GM23338 (cell line): Measurements from ENCODE around the gene PRKCD. TPM values are rescaled to one million over a fixed set of nuclear protein-coding genes. Genes with fewer than 3 reads are reported as not detected.

ENCODE experiments used
- ATAC-seq: fragments of 200-7000 bp; cut with Tn5 transposase; 3 replicates; pipeline ENCODE4 v1.9.1; 2020
- DNase-seq: peaks from one replicate; pipeline ENCODE4 v3.0.0-alpha.2; 2015; ENCODE audit warnings: low spot score
- H2AFZ ChIP-seq: fragments of 200-600 bp; sonication (generic); 2 replicates; pipeline ENCODE4 v1.8.0; 2016; ENCODE audit warnings: antibody characterized with exemption, mild to moderate bottlenecking, moderate library complexity
- H3F3A ChIP-seq: fragments of 200-600 bp; sonication (generic); replicated peaks from 2 replicates; pipeline ENCODE4 v1.8.0; 2017; ENCODE audit warnings: antibody characterized with exemption, mixed run types, low read depth
- H3K27ac ChIP-seq: fragments of 200-600 bp; sonication (generic); 2 replicates; pipeline ENCODE4 v1.6.1; 2016; ENCODE audit warnings: low read depth
- H3K27me3 ChIP-seq: fragments of 200-600 bp; sonication (generic); 2 replicates; pipeline ENCODE4 v1.8.0; 2016; ENCODE audit warnings: mild to moderate bottlenecking, mixed run types, moderate library complexity; ENCODE audit not compliant: insufficient read depth
- H3K36me3 ChIP-seq: fragments of 200-600 bp; sonication (generic); 2 replicates; pipeline ENCODE4 v1.8.0; 2016; ENCODE audit warnings: mild to moderate bottlenecking; ENCODE audit not compliant: insufficient read depth
- H3K4me1 ChIP-seq: fragments of 200-600 bp; sonication (generic); 2 replicates; pipeline ENCODE4 v1.8.0; 2016; ENCODE audit warnings: mild to moderate bottlenecking, moderate library complexity; ENCODE audit not compliant: insufficient read depth
- H3K4me2 ChIP-seq: fragments of 200-600 bp; sonication (generic); 2 replicates; pipeline ENCODE4 v1.7.1; 2017; ENCODE audit warnings: mixed run types
- H3K4me3 ChIP-seq: fragments of 200-600 bp; sonication (generic); 2 replicates; pipeline ENCODE4 v1.6.1; 2016; ENCODE audit warnings: mixed run types
- H3K79me2 ChIP-seq: fragments of 200-600 bp; sonication (generic); replicated peaks from 2 replicates; pipeline ENCODE4 v1.8.0; 2017; ENCODE audit warnings: mild to moderate bottlenecking; ENCODE audit not compliant: insufficient read depth
- H3K9me2 ChIP-seq: fragments of 200-600 bp; sonication (generic); 2 replicates; pipeline ENCODE4 v1.8.0; 2017; ENCODE audit not compliant: insufficient read depth
- H4K20me1 ChIP-seq: fragments of 200-600 bp; sonication (generic); replicated peaks from 2 replicates; pipeline ENCODE4 v1.8.0; 2017; ENCODE audit warnings: mild to moderate bottlenecking; ENCODE audit not compliant: insufficient read depth
- H3K27ac Mint-ChIP-seq: 2 replicates; pipeline ENCODE4 v1.8.0; 2020; ENCODE audit warnings: inconsistent platforms, mild to moderate bottlenecking, moderate library complexity, mixed read lengths
- H3K27me3 Mint-ChIP-seq: 3 replicates; pipeline ENCODE4 v1.8.0; 2022; ENCODE audit warnings: low read depth, mild to moderate bottlenecking, moderate library complexity, mixed read lengths, inconsistent platforms; ENCODE audit not compliant: insufficient read depth, poor library complexity
- H3K36me3 Mint-ChIP-seq: 3 replicates; pipeline ENCODE4 v1.8.0; 2021; ENCODE audit warnings: low read depth, mild to moderate bottlenecking, inconsistent platforms, moderate library complexity, mixed read lengths
- H3K4me1 Mint-ChIP-seq: 3 replicates; pipeline ENCODE4 v1.8.0; 2020; ENCODE audit warnings: mild to moderate bottlenecking, inconsistent platforms, mixed read lengths
- H3K4me3 Mint-ChIP-seq: 3 replicates; pipeline ENCODE4 v1.8.0; 2021; ENCODE audit warnings: moderate library complexity, mild to moderate bottlenecking, inconsistent platforms, mixed read lengths
- H3K9me3 Mint-ChIP-seq: 3 replicates; pipeline ENCODE4 v1.8.0; 2020; ENCODE audit warnings: moderate library complexity, mild to moderate bottlenecking, inconsistent platforms, mixed read lengths
- CREB1 ChIP-seq: fragments of 250-450 bp; sonication (Bioruptor Pico); IDR thresholded peaks from 2 replicates; pipeline ENCODE4 v1.5.0; 2020; ENCODE audit warnings: low read depth, mild to moderate bottlenecking, moderate library complexity
- CTCF ChIP-seq, 2 experiments: fragments of 200-600 bp in 1 of 2; sonication (generic) in 1 of 2; conservative IDR thresholded peaks; 2 replicates each; pipeline versions ENCODE4 v1.5.1 to v1.6.1; 2016 to 2017; ENCODE audit warnings: antibody characterized with exemption in 2 of 2, low read depth in 2 of 2, mild to moderate bottlenecking in 2 of 2, moderate library complexity in 1 of 2
- ETS1 ChIP-seq: IDR thresholded peaks from 2 replicates; pipeline ENCODE4 v1.6.1; 2016; ENCODE audit warnings: antibody characterized with exemption
- EZH2 ChIP-seq: fragments of 200-600 bp; sonication (generic); IDR thresholded peaks from one replicate; pipeline ENCODE4 v1.8.0; 2017; ENCODE audit warnings: antibody characterized with exemption, mild to moderate bottlenecking, low read depth; ENCODE audit not compliant: unreplicated experiment
- EZH2phosphoT487 ChIP-seq: fragments of 200-600 bp; sonication (generic); IDR thresholded peaks from one replicate; pipeline ENCODE4 v1.8.1; 2018; ENCODE audit warnings: antibody characterized with exemption; ENCODE audit not compliant: unreplicated experiment
- JUNB ChIP-seq: IDR thresholded peaks from one replicate; pipeline ENCODE4 v1.6.1; 2016; ENCODE audit warnings: antibody characterized with exemption; ENCODE audit not compliant: unreplicated experiment
- NANOG ChIP-seq: IDR thresholded peaks from 2 replicates; pipeline ENCODE4 v1.6.1; 2016; ENCODE audit warnings: antibody characterized with exemption, borderline replicate concordance
- POLR2AphosphoS5 ChIP-seq: IDR thresholded peaks from 2 replicates; pipeline ENCODE4 v1.6.1; 2016; ENCODE audit warnings: antibody characterized with exemption, low read depth
- STAT1 ChIP-seq: IDR thresholded peaks from one replicate; pipeline ENCODE4 v1.6.1; 2016; ENCODE audit warnings: antibody characterized with exemption; ENCODE audit not compliant: unreplicated experiment
- ZNF114 ChIP-seq: fragments of 250-450 bp; sonication (Bioruptor Pico); IDR thresholded peaks from 2 replicates; pipeline ENCODE4 v1.5.0; 2020; ENCODE audit warnings: mild to moderate bottlenecking, moderate library complexity
- ZNF331 ChIP-seq: fragments of 250-450 bp; sonication (Bioruptor Pico); IDR thresholded peaks from 2 replicates; pipeline ENCODE4 v1.5.0; 2020; ENCODE audit warnings: low read depth, mild to moderate bottlenecking, moderate library complexity
- ZNF462 ChIP-seq: fragments of 250-450 bp; sonication (Bioruptor Pico); IDR thresholded peaks from 2 replicates; pipeline ENCODE4 v1.5.0; 2020; ENCODE audit warnings: mild to moderate bottlenecking, moderate library complexity
- polyA plus RNA-seq: library from polyadenylated mRNA; unstranded; fragments of >200 nt; fragmentation: Nextera tagmentation; extraction: Ambion mirVana; gene quantifications from 2 replicates; pipeline ENCODE4 v1.2.1, GENCODE V29; 2016
- total RNA-seq: library from RNA; depleted of rRNA; stranded (reverse); fragments of >200 nt; shearing (Covaris generic); gene quantifications from 2 replicates; pipeline ENCODE4 v1.2.3, GENCODE V29; 2014
- TF ChIP-seq, protein P1 (sequence below): IDR thresholded peaks from one replicate; pipeline ENCODE4 v1.6.1; 2018; ENCODE audit warnings: antibody characterized with exemption; ENCODE audit not compliant: unreplicated experiment

The PRKCD gene
- total and polyA plus RNA-seq, 2 experiments from 2014 or later, result 11.3 to 11.8 TPM

DNA sequence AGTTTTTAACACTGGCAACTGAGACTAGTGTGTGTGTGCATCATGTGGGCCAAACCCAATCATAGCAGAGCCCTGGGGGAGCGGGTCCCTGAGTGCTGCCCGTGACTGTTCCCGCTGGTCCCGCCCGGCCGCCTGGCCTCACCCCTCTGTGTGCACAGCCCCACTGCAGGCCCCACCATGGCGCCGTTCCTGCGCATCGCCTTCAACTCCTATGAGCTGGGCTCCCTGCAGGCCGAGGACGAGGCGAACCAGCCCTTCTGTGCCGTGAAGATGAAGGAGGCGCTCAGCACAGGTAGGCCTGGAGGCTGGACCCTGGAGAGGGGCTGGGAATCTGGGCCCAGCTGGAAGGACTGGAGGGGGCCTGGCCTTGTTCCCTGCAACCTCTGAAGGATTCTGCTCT, 17.2 kb downstream of the PRKCD start:
- Histone ChIP-seq H3K27ac (no peak overlapping the region), H2AFZ (no peak overlapping the region), H3K4me2 (no peak overlapping the region), H3K27me3 (no peaks in the 10 kb centered on the region), H4K20me1 (no peaks in the 10 kb centered on the region), H3K36me3 (no peaks in the 10 kb centered on the region), H3K4me3 (no peak overlapping the region), H3K4me1 (no peaks in the 10 kb centered on the region), H3K9me2 (no peaks in the 10 kb centered on the region), H3F3A (no peaks in the 10 kb centered on the region), H3K79me2 (no peaks in the 10 kb centered on the region)
- peaks cover 4% of the 10 kb centered on the region for H3K27me3 Mint-ChIP-seq
- no peak for DNase-seq
- no peak for TF ChIP-seq STAT1
- no peak for TF ChIP-seq NANOG
- TF ChIP-seq ZNF114, result no peak
- no peak for TF ChIP-seq ETS1
- no peak for TF ChIP-seq CREB1 (CRISPR knock-in tag)
- no peak for TF ChIP-seq ZNF462
- TF ChIP-seq EZH2, result no peak
- TF ChIP-seq ZNF331 (CRISPR knock-in tag), result no peak
- TF ChIP-seq JUNB, result no peak
- TF ChIP-seq EZH2phosphoT487, result no peak
- TF ChIP-seq, protein P1, sequence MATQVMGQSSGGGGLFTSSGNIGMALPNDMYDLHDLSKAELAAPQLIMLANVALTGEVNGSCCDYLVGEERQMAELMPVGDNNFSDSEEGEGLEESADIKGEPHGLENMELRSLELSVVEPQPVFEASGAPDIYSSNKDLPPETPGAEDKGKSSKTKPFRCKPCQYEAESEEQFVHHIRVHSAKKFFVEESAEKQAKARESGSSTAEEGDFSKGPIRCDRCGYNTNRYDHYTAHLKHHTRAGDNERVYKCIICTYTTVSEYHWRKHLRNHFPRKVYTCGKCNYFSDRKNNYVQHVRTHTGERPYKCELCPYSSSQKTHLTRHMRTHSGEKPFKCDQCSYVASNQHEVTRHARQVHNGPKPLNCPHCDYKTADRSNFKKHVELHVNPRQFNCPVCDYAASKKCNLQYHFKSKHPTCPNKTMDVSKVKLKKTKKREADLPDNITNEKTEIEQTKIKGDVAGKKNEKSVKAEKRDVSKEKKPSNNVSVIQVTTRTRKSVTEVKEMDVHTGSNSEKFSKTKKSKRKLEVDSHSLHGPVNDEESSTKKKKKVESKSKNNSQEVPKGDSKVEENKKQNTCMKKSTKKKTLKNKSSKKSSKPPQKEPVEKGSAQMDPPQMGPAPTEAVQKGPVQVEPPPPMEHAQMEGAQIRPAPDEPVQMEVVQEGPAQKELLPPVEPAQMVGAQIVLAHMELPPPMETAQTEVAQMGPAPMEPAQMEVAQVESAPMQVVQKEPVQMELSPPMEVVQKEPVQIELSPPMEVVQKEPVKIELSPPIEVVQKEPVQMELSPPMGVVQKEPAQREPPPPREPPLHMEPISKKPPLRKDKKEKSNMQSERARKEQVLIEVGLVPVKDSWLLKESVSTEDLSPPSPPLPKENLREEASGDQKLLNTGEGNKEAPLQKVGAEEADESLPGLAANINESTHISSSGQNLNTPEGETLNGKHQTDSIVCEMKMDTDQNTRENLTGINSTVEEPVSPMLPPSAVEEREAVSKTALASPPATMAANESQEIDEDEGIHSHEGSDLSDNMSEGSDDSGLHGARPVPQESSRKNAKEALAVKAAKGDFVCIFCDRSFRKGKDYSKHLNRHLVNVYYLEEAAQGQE, result no peak
- no peak for TF ChIP-seq CTCF (conservative IDR thresholded peaks at IDR 0.05; ENCODE audit: low read depth in 2 of 2)
- no peak for TF ChIP-seq POLR2AphosphoS5
- no peak overlapping the region for H3K27ac Mint-ChIP-seq
- H3K4me1 Mint-ChIP-seq, result peaks cover 20% of the 10 kb centered on the region
- H3K4me3 Mint-ChIP-seq, result no peak overlapping the region
- no peak for ATAC-seq
- H3K9me3 Mint-ChIP-seq, result no peaks in the 10 kb centered on the region
- H3K36me3 Mint-ChIP-seq, result peaks cover 2% of the 10 kb centered on the region; the same call in 2 of the 3 replicates
